Activated CD4-positive, alpha-beta memory T cell treated with anti-CD3 and anti-CD28 coated beads, Interleukin-2, amount 10 ng/mL, durations not matched to agents 7 days and 5 days (primary cell): Measurements from ENCODE around the gene ENOX2. TPM values are rescaled to one million over a fixed set of nuclear protein-coding genes. Genes with fewer than 3 reads are reported as not detected.

Experiments
- CTCF ChIA-PET: fragments of 350-600 bp; sonication (Branson Sonifier 250); formaldehyde crosslinking; loops from one replicate; lab custom pipeline; 2021; ENCODE audit warnings: antibody characterized with exemption, inconsistent platforms; lab: Charles Lee
- POLR2A ChIA-PET: fragments of 350-600 bp; sonication (Branson Sonifier 250); formaldehyde crosslinking; loops from one replicate; lab custom pipeline; 2021; ENCODE audit warnings: antibody characterized with exemption; lab: Charles Lee
- DNase-seq: peaks from one replicate; pipeline ENCODE4 v3.0.0-alpha.2; 2020
- H3K27ac Mint-ChIP-seq: one replicate; pipeline ENCODE4 v1.8.0; 2021; ENCODE audit warnings: mild to moderate bottlenecking, mixed read lengths
- H3K27me3 Mint-ChIP-seq: one replicate; pipeline ENCODE4 v1.8.0; 2021; ENCODE audit warnings: mixed read lengths
- H3K36me3 Mint-ChIP-seq: one replicate; pipeline ENCODE4 v1.8.0; 2021; ENCODE audit warnings: low read depth, mixed read lengths
- H3K4me1 Mint-ChIP-seq: one replicate; pipeline ENCODE4 v1.8.0; 2021; ENCODE audit warnings: mixed read lengths
- H3K4me3 Mint-ChIP-seq: one replicate; pipeline ENCODE4 v1.8.0; 2021; ENCODE audit warnings: mild to moderate bottlenecking, mixed read lengths
- H3K9me3 Mint-ChIP-seq: one replicate; pipeline ENCODE4 v1.8.0; 2021; ENCODE audit warnings: mixed read lengths
- total RNA-seq, 2 experiments: library from RNA; stranded (reverse); gene quantifications; one replicate each; pipeline ENCODE4 v1.2.3, GENCODE V29; 2021

Gene ENOX2
- total RNA-seq, 2 experiments from 2014 or later, result 10.3 to 13.4 TPM

GRCh38 chrX:130682990-130683389 is 220.0 kb downstream of the ENOX2 start:
- peaks cover 5% of the 10 kb centered on the region for H3K36me3 Mint-ChIP-seq
- CTCF ChIA-PET, result no interaction called here
- no peaks in the 10 kb centered on the region for H3K4me1 Mint-ChIP-seq
- no peaks in the 10 kb centered on the region for H3K27me3 Mint-ChIP-seq
- H3K27ac Mint-ChIP-seq, result no peak overlapping the region
- no peak for DNase-seq
- H3K4me3 Mint-ChIP-seq, result no peak overlapping the region
- POLR2A ChIA-PET, result no interaction called here
- H3K9me3 Mint-ChIP-seq, result no peaks in the 10 kb centered on the region

- no peaks in the 10 kb centered on the region for H3K4me1 Mint-ChIP-seq
- POLR2A ChIA-PET, result no interaction called here
- no peak overlapping the region for H3K27ac Mint-ChIP-seq
- no peaks in the 10 kb centered on the region for H3K27me3 Mint-ChIP-seq
- H3K9me3 Mint-ChIP-seq, result no peaks in the 10 kb centered on the region
- CTCF ChIA-PET, result no interaction called here
- H3K36me3 Mint-ChIP-seq, result peaks cover 2% of the 10 kb centered on the region
- no peak for DNase-seq
- no peak overlapping the region for H3K4me3 Mint-ChIP-seq
Measured at GRCh38 chrX:130680164-130681035, 222.6 kb downstream of the ENOX2 start.

GRCh38 chrX:130676861-130677260 is 226.1 kb downstream of the ENOX2 start:
- Mint-ChIP-seq H3K9me3 (no peaks in the 10 kb centered on the region), H3K4me1 (no peaks in the 10 kb centered on the region), H3K36me3 (peaks cover 15% of the 10 kb centered on the region), H3K4me3 (no peak overlapping the region), H3K27me3 (no peaks in the 10 kb centered on the region), H3K27ac (no peak overlapping the region)
- CTCF ChIA-PET, result no interaction called here
- no peak for DNase-seq
- POLR2A ChIA-PET, result no interaction called here

- no peak overlapping the region for H3K27ac Mint-ChIP-seq
- H3K9me3 Mint-ChIP-seq, result no peaks in the 10 kb centered on the region
- CTCF ChIA-PET, result no interaction called here
- peaks cover 2% of the 10 kb centered on the region for H3K4me1 Mint-ChIP-seq
- H3K36me3 Mint-ChIP-seq, result peaks cover 18% of the 10 kb centered on the region
- POLR2A ChIA-PET, result no interaction called here
- no peaks in the 10 kb centered on the region for H3K27me3 Mint-ChIP-seq
- no peak overlapping the region for H3K4me3 Mint-ChIP-seq
- no peak for DNase-seq
Measured at GRCh38 chrX:130672214-130672613, 230.8 kb downstream of the ENOX2 start.

GRCh38 chrX:130669233-130669632 is 233.8 kb downstream of the ENOX2 start:
- Mint-ChIP-seq H3K4me1 (peaks cover 2% of the 10 kb centered on the region), H3K9me3 (no peaks in the 10 kb centered on the region), H3K4me3 (no peak overlapping the region), H3K36me3 (peaks cover 17% of the 10 kb centered on the region), H3K27ac (no peak overlapping the region), H3K27me3 (no peaks in the 10 kb centered on the region)
- ChIA-PET CTCF (no interaction called here), POLR2A (no interaction called here)
- DNase-seq, result no peak

- ChIA-PET POLR2A (no interaction called here), CTCF (no interaction called here)
- H3K9me3 Mint-ChIP-seq, result no peaks in the 10 kb centered on the region
- H3K27ac Mint-ChIP-seq, result no peak overlapping the region
- peaks cover 5% of the 10 kb centered on the region for H3K36me3 Mint-ChIP-seq
- no peaks in the 10 kb centered on the region for H3K27me3 Mint-ChIP-seq
- peaks cover 2% of the 10 kb centered on the region for H3K4me1 Mint-ChIP-seq
- no peak overlapping the region for H3K4me3 Mint-ChIP-seq
- DNase-seq, result no peak
Measured at GRCh38 chrX:130665263-130665662, 237.7 kb downstream of the ENOX2 start.

- H3K4me3 Mint-ChIP-seq, result no peak overlapping the region
- H3K4me1 Mint-ChIP-seq, result no peaks in the 10 kb centered on the region
- no peak overlapping the region for H3K27ac Mint-ChIP-seq
- POLR2A ChIA-PET, result no interaction called here
- no peaks in the 10 kb centered on the region for H3K9me3 Mint-ChIP-seq
- DNase-seq, result no peak
- H3K36me3 Mint-ChIP-seq, result peaks cover 4% of the 10 kb centered on the region
- no peaks in the 10 kb centered on the region for H3K27me3 Mint-ChIP-seq
- CTCF ChIA-PET, result no interaction called here
Measured at GRCh38 chrX:130658310-130658709, 244.7 kb downstream of the ENOX2 start.

GRCh38 chrX:130654409-130654950 is 248.5 kb downstream of the ENOX2 start:
- peaks cover 4% of the 10 kb centered on the region for H3K36me3 Mint-ChIP-seq
- no peak for DNase-seq
- no peaks in the 10 kb centered on the region for H3K9me3 Mint-ChIP-seq
- H3K27me3 Mint-ChIP-seq, result no peaks in the 10 kb centered on the region
- H3K4me3 Mint-ChIP-seq, result no peak overlapping the region
- no peaks in the 10 kb centered on the region for H3K4me1 Mint-ChIP-seq
- POLR2A ChIA-PET, result no interaction called here
- CTCF ChIA-PET, result no interaction called here
- H3K27ac Mint-ChIP-seq, result no peak overlapping the region

GRCh38 chrX:130652824-130653578 is 250.0 kb downstream of the ENOX2 start:
- peaks cover 4% of the 10 kb centered on the region for H3K36me3 Mint-ChIP-seq
- POLR2A ChIA-PET, result no interaction called here
- DNase-seq, result no peak
- H3K4me3 Mint-ChIP-seq, result no peak overlapping the region
- H3K9me3 Mint-ChIP-seq, result no peaks in the 10 kb centered on the region
- no peak overlapping the region for H3K27ac Mint-ChIP-seq
- CTCF ChIA-PET, result no interaction called here
- no peaks in the 10 kb centered on the region for H3K4me1 Mint-ChIP-seq
- H3K27me3 Mint-ChIP-seq, result no peaks in the 10 kb centered on the region

- no peak overlapping the region for H3K27ac Mint-ChIP-seq
- CTCF ChIA-PET, result interaction anchor here (0.6 kb wide), 1 partner anchor 267 kb away, joined by 3 read pairs; no protein-coding TSS in a partner anchor
- no peak overlapping the region for H3K4me3 Mint-ChIP-seq
- H3K27me3 Mint-ChIP-seq, result no peaks in the 10 kb centered on the region
- no peaks in the 10 kb centered on the region for H3K4me1 Mint-ChIP-seq
- no peaks in the 10 kb centered on the region for H3K9me3 Mint-ChIP-seq
- POLR2A ChIA-PET, result no interaction called here
- no peaks in the 10 kb centered on the region for H3K36me3 Mint-ChIP-seq
- no peak for DNase-seq
Measured at GRCh38 chrX:130649738-130650137, 253.3 kb downstream of the ENOX2 start.

- ChIA-PET CTCF (no interaction called here), POLR2A (no interaction called here)
- Mint-ChIP-seq H3K4me1 (no peaks in the 10 kb centered on the region), H3K27me3 (no peaks in the 10 kb centered on the region), H3K9me3 (no peaks in the 10 kb centered on the region), H3K4me3 (no peak overlapping the region), H3K36me3 (no peaks in the 10 kb centered on the region), H3K27ac (no peak overlapping the region)
- no peak for DNase-seq
Measured at GRCh38 chrX:130647468-130647867, 255.5 kb downstream of the ENOX2 start.

GRCh38 chrX:130645955-130646583 is 256.9 kb downstream of the ENOX2 start:
- ChIA-PET POLR2A (no interaction called here), CTCF (no interaction called here)
- H3K27ac Mint-ChIP-seq, result no peak overlapping the region
- no peaks in the 10 kb centered on the region for H3K4me1 Mint-ChIP-seq
- no peak for DNase-seq
- H3K36me3 Mint-ChIP-seq, result no peaks in the 10 kb centered on the region
- no peaks in the 10 kb centered on the region for H3K9me3 Mint-ChIP-seq
- H3K4me3 Mint-ChIP-seq, result no peak overlapping the region
- no peaks in the 10 kb centered on the region for H3K27me3 Mint-ChIP-seq

GRCh38 chrX:130637591-130637990 is 265.4 kb downstream of the ENOX2 start:
- no peak for DNase-seq
- Mint-ChIP-seq H3K27me3 (no peaks in the 10 kb centered on the region), H3K27ac (no peak overlapping the region), H3K4me3 (no peak overlapping the region), H3K9me3 (no peaks in the 10 kb centered on the region), H3K4me1 (no peaks in the 10 kb centered on the region), H3K36me3 (no peaks in the 10 kb centered on the region)
- POLR2A ChIA-PET, result no interaction called here
- CTCF ChIA-PET, result no interaction called here
